SK-N-MC (cell line): ENCODE results near the gene PLEK.

Source experiments
- EZH2 ChIP-seq: fragments of 200-600 bp; sonication (generic); IDR thresholded peaks from one replicate; pipeline ENCODE4 v1.6.1; 2017; ENCODE audit warnings: antibody characterized with exemption
- FOXP2 ChIP-seq: optimal IDR thresholded peaks from 2 replicates; pipeline ENCODE3; 2011; ENCODE audit warnings: mild to moderate bottlenecking, moderate library complexity; ENCODE audit not compliant: insufficient read depth; ENCODE audit errors: extremely low read length, control extremely low read depth
- POLR2AphosphoS5 ChIP-seq: IDR thresholded peaks from 2 replicates; pipeline ENCODE4 v1.6.1; 2012; ENCODE audit warnings: mild to moderate bottlenecking, low read depth, low read length, borderline replicate concordance

- TF ChIP-seq POLR2AphosphoS5 (no peak), EZH2 (no peak), FOXP2 (peak; percentile 14)
Observed at GRCh38 chr2:68319398-68320117, 45.5 kb upstream of the PLEK start, which contains the start of gene CNRIP1.
